Measurements from ENCODE around the gene ALDH1A3. TPM values are rescaled to one million over a fixed set of nuclear protein-coding genes. Genes with fewer than 3 reads are reported as not detected.
A peak's percentile ranks its signal among the peaks of the same experiment; 100 is the strongest.

ALDH1A3 gene
- total RNA-seq, 1 experiment from 2014 or later = 248 TPM

DNA sequence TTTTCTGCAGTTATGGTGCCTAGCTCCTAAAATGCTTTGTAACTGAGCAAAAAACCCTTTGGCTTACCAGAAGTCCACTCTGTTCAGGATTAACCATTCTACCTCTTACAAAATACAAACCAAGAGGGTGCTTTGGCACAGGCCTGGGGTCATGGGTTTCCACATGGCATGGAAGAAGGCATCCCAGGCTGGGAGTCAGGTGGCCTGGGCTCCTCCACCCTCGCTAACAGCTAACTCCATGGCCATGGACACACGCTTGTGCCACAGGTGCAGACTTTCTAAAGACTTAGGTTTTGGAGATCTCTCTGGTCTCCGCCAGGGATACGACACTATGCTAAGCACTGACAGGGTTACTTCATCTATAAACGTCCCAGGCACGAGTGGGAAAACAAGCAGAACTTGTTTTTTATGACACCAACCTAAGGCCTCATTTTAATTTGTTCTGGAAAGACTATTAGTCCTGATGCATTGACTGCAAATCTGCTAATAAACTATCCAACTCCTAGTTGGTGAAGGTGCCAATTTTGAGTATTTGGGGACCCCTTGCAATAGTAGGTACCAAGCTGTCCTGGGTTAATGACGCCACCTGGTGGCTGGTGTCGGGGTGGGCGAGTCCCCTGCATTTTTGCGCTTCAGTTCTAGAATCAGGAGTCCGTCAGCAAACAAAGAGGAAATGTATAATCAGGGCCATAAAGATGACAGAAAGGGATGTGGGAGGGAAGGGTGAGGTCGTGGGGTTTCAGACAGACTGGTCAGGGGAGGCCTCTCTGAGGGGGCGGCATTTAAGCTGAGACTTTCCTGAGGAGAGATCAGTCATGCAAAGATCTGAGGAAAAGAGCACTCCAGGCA is 10.3 kb upstream of the ALDH1A3 start:
- H3K4me1 ChIP-seq (ENCODE audit: control insufficient read depth in 1 of 2, insufficient read depth in 2 of 2, low read length in 2 of 2) = peaks cover 0 to 21% of the 10 kb centered on the region in 2 experiments; a peak in 2 of 4 replicates
- ATAC-seq = peak; percentile 33; the same call in 1 of the 2 replicates
- H2AFZ ChIP-seq (ENCODE audit: low read depth, low read length, poor library complexity, severe bottlenecking) = peak overlapping the region; percentile 2
- H3K4me2 ChIP-seq (ENCODE audit: low read length) = no peak overlapping the region
- no peaks in the 10 kb centered on the region for H4K20me1 ChIP-seq (ENCODE audit: insufficient read depth)
- no peaks in the 10 kb centered on the region for H3K36me3 ChIP-seq (ENCODE audit: control insufficient read depth in 1 of 2, insufficient read depth in 2 of 2, low read length in 2 of 2)
- peaks cover 6 to 17% of the 10 kb centered on the region in 2 experiments; a peak in 2 of 4 replicates for H3K9me3 ChIP-seq (ENCODE audit: control insufficient read depth in 1 of 2, insufficient read depth in 1 of 2, low read depth in 1 of 2, low read length in 2 of 2)
- ChIA-PET CTCF (interaction anchor here (1.1 kb wide), 1 partner anchor 9 kb away, joined by 3 read pairs; no protein-coding TSS in a partner anchor), POLR2A (no interaction called here), RAD21 (ENCODE audit: low non-redundant PET in 1 of 2, low total read pairs in 2 of 2, uncharacterized antibody in 2 of 2, unreplicated experiment in 2 of 2) (no interaction called here)
- H3K4me3 ChIP-seq (replicated peaks in 1 of 2; ENCODE audit: low read depth in 1 of 2, low read length in 2 of 2) = no peak overlapping the region
- H3K27ac ChIP-seq (ENCODE audit: low read depth, low read length) = no peak overlapping the region
- intact Hi-C loops (cut with micrococcal nuclease) = no loop called here
- DNase-seq (ENCODE audit: low read depth, low spot score) = peak; percentile 27
- no peaks in the 10 kb centered on the region for H3K27me3 ChIP-seq (ENCODE audit: insufficient read depth, low read length)
- H3K9ac ChIP-seq (ENCODE audit: low read length) = no peak overlapping the region
- BruUV-seq (replicated peaks) = no TSS peak
- TF ChIP-seq TCF7L2 (IDR thresholded peaks at IDR 0.05; ENCODE audit: borderline replicate concordance, extremely low read depth, insufficient read depth, insufficient read length) = no peak
- no peak for TF ChIP-seq ZFX (IDR thresholded peaks at IDR 0.05)
- peak; percentile 79 for TF ChIP-seq RAD21 (IDR thresholded peaks at IDR 0.05; ENCODE audit: low read depth)
- TF ChIP-seq SRF (IDR thresholded peaks at IDR 0.05; ENCODE audit: low read depth) = no peak
- TF ChIP-seq, protein P1, sequence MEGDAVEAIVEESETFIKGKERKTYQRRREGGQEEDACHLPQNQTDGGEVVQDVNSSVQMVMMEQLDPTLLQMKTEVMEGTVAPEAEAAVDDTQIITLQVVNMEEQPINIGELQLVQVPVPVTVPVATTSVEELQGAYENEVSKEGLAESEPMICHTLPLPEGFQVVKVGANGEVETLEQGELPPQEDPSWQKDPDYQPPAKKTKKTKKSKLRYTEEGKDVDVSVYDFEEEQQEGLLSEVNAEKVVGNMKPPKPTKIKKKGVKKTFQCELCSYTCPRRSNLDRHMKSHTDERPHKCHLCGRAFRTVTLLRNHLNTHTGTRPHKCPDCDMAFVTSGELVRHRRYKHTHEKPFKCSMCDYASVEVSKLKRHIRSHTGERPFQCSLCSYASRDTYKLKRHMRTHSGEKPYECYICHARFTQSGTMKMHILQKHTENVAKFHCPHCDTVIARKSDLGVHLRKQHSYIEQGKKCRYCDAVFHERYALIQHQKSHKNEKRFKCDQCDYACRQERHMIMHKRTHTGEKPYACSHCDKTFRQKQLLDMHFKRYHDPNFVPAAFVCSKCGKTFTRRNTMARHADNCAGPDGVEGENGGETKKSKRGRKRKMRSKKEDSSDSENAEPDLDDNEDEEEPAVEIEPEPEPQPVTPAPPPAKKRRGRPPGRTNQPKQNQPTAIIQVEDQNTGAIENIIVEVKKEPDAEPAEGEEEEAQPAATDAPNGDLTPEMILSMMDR (IDR thresholded peaks at IDR 0.05 in 2 of 3, conservative IDR thresholded peaks at IDR 0.05 in 1 of 3; ENCODE audit: borderline replicate concordance in 1 of 3, insufficient read depth in 1 of 3, low read depth in 2 of 3, low read length in 2 of 3) = peak; percentile 55 to 89 (median 78); a peak in 5 of 6 replicates
- no peaks in the 10 kb centered on the region for H3K79me2 ChIP-seq (ENCODE audit: insufficient read depth, low read length)
- no peaks in the 10 kb centered on the region for H3K9me2 ChIP-seq (ENCODE audit: insufficient read depth)

Measured in HCT116 (cell line).